MM.1S (cell line): ENCODE data around the gene TRIM41.

Source experiments
- EZH2 ChIP-seq: fragments of 300-600 bp; sonication (generic); optimal IDR thresholded peaks from 2 replicates; pipeline ENCODE3; 2017; ENCODE audit warnings: low read depth, mild to moderate bottlenecking, antibody characterized with exemption, low read length, mixed read lengths
- TF ChIP-seq, protein P1 (sequence below): fragments of 300-600 bp; sonication (generic); IDR thresholded peaks from 2 replicates; pipeline ENCODE4 v1.5.1; 2016; ENCODE audit warnings: antibody characterized with exemption, low read length, mixed read lengths

GRCh38 chr5:181280251-181280762, 57.2 kb downstream of the TRIM41 start:
- TF ChIP-seq, protein P1, sequence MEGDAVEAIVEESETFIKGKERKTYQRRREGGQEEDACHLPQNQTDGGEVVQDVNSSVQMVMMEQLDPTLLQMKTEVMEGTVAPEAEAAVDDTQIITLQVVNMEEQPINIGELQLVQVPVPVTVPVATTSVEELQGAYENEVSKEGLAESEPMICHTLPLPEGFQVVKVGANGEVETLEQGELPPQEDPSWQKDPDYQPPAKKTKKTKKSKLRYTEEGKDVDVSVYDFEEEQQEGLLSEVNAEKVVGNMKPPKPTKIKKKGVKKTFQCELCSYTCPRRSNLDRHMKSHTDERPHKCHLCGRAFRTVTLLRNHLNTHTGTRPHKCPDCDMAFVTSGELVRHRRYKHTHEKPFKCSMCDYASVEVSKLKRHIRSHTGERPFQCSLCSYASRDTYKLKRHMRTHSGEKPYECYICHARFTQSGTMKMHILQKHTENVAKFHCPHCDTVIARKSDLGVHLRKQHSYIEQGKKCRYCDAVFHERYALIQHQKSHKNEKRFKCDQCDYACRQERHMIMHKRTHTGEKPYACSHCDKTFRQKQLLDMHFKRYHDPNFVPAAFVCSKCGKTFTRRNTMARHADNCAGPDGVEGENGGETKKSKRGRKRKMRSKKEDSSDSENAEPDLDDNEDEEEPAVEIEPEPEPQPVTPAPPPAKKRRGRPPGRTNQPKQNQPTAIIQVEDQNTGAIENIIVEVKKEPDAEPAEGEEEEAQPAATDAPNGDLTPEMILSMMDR, result no peak
- TF ChIP-seq EZH2, result no peak
